ENCODE measurements around the gene ATF6. TPM values are rescaled to one million over a fixed set of nuclear protein-coding genes. Genes with fewer than 3 reads are reported as not detected.

ATF6 gene
- total and polyA plus RNA-seq, 4 donors: 10.0 to 22.5 (median 13.4) TPM

- H3K9ac ChIP-seq (ENCODE audit: low read depth in 1 of 2, low read length in 2 of 2): no peak overlapping the region
- H3K4me1 ChIP-seq (ENCODE audit: control insufficient read depth in 4 of 4, insufficient read depth in 4 of 4, low read length in 3 of 4): no peaks in the 10 kb centered on the region
- no peak for DNase-seq (ENCODE audit: low spot score)
- no peaks in the 10 kb centered on the region for H3K27me3 ChIP-seq (ENCODE audit: control insufficient read depth in 4 of 4, insufficient read depth in 4 of 4, low read length in 3 of 4)
- WGBS: 83% methylated on average over 9 of the region's 9 CpGs
- H3K36me3 ChIP-seq (ENCODE audit: control insufficient read depth in 4 of 4, insufficient read depth in 3 of 4, low read depth in 1 of 4, low read length in 3 of 4): no peaks in the 10 kb centered on the region
- H3K4me3 ChIP-seq (ENCODE audit: low read depth in 1 of 3, low read length in 3 of 3): no peak overlapping the region
- TF ChIP-seq ZBTB33 (IDR thresholded peaks at IDR 0.05) (no peak), YY1 (IDR thresholded peaks at IDR 0.05) (no peak), EGR1 (IDR thresholded peaks at IDR 0.05; ENCODE audit: low read depth in 2 of 2) (no peak), MAX (IDR thresholded peaks at IDR 0.05) (no peak), TAF1 (conservative IDR thresholded peaks at IDR 0.05) (no peak)
- H3K9me3 ChIP-seq (ENCODE audit: control insufficient read depth in 4 of 4, low read length in 3 of 4): peaks cover 0 to 8% (median 2%) of the 10 kb centered on the region in 4 donors
- no peak overlapping the region for H3K27ac ChIP-seq (ENCODE audit: low read depth in 1 of 2, low read length in 2 of 2)
These were observed 216.8 kb downstream of the ATF6 start for GRCh38 chr1:161982917-161983316.

GRCh38 chr1:161983725-161984124, 217.6 kb downstream of the ATF6 start:
- Histone ChIP-seq H3K9ac (ENCODE audit: low read depth in 1 of 2, low read length in 2 of 2) (no peak overlapping the region), H3K4me3 (ENCODE audit: low read depth in 1 of 3, low read length in 3 of 3) (no peak overlapping the region), H3K27ac (ENCODE audit: low read depth in 1 of 2, low read length in 2 of 2) (no peak overlapping the region), H3K36me3 (ENCODE audit: control insufficient read depth in 4 of 4, insufficient read depth in 3 of 4, low read depth in 1 of 4, low read length in 3 of 4) (no peaks in the 10 kb centered on the region), H3K4me1 (ENCODE audit: control insufficient read depth in 4 of 4, insufficient read depth in 4 of 4, low read length in 3 of 4) (no peaks in the 10 kb centered on the region), H3K9me3 (ENCODE audit: control insufficient read depth in 4 of 4, low read length in 3 of 4) (peaks cover 0 to 8% (median 2%) of the 10 kb centered on the region in 4 donors), H3K27me3 (ENCODE audit: control insufficient read depth in 4 of 4, insufficient read depth in 4 of 4, low read length in 3 of 4) (no peaks in the 10 kb centered on the region)
- DNase-seq (ENCODE audit: low spot score): no peak
- TF ChIP-seq TAF1 (conservative IDR thresholded peaks at IDR 0.05) (no peak), RXRA (IDR thresholded peaks at IDR 0.05) (no peak), REST (IDR thresholded peaks at IDR 0.05) (no peak), GABPA (IDR thresholded peaks at IDR 0.05 in 1 of 2, conservative IDR thresholded peaks at IDR 0.05 in 1 of 2) (no peak), SP1 (IDR thresholded peaks at IDR 0.05) (no peak), FOXA2 (IDR thresholded peaks at IDR 0.05) (no peak), CTCF (IDR thresholded peaks at IDR 0.05; ENCODE audit: low read depth, low read length, missing input control) (no peak), RAD21 (IDR thresholded peaks at IDR 0.05) (no peak), FOXA1 (IDR thresholded peaks at IDR 0.05) (no peak), ATF3 (IDR thresholded peaks at IDR 0.05) (no peak), MAX (IDR thresholded peaks at IDR 0.05) (no peak), HNF4G (IDR thresholded peaks at IDR 0.05) (no peak), JUND (IDR thresholded peaks at IDR 0.05) (no peak), HNF4A (conservative IDR thresholded peaks at IDR 0.05) (no peak), EGR1 (IDR thresholded peaks at IDR 0.05; ENCODE audit: low read depth in 2 of 2) (no peak)
- WGBS: 93% methylated on average over 22 of the region's 22 CpGs

Measured in liver (tissue), 9 donors.